ENCODE data around the gene DLGAP4.
"Not testable (repeated sequence)": the region's sequence is repeated elsewhere in the genome, so short reads cannot be mapped to it uniquely, and the experiment has no call there.

DNA sequence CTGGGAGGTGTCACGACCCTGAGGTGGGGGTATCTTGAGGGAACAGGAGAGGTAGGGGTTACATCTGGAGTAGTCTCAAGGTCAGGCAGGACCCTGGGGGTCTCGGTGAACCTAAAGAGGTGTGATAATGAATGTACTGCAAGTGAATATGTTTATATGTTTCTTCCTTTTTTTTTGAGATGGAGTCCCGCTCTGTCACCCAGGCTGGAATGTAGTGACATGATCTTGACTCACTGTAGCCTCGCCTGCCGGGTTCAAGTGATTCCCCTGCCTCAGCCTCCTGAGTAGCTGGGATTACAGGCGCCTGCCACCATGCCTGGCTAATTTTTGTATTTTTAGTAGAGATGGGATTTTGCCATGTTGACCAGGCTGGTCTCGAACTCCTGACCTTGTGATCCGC is 168.9 kb downstream of the DLGAP4 start:
- TF ChIP-seq, protein P1, sequence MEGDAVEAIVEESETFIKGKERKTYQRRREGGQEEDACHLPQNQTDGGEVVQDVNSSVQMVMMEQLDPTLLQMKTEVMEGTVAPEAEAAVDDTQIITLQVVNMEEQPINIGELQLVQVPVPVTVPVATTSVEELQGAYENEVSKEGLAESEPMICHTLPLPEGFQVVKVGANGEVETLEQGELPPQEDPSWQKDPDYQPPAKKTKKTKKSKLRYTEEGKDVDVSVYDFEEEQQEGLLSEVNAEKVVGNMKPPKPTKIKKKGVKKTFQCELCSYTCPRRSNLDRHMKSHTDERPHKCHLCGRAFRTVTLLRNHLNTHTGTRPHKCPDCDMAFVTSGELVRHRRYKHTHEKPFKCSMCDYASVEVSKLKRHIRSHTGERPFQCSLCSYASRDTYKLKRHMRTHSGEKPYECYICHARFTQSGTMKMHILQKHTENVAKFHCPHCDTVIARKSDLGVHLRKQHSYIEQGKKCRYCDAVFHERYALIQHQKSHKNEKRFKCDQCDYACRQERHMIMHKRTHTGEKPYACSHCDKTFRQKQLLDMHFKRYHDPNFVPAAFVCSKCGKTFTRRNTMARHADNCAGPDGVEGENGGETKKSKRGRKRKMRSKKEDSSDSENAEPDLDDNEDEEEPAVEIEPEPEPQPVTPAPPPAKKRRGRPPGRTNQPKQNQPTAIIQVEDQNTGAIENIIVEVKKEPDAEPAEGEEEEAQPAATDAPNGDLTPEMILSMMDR (IDR thresholded peaks at IDR 0.05) = not testable (repeated sequence)
- TF ChIP-seq RFX5 (IDR thresholded peaks at IDR 0.05) = not testable (repeated sequence)
